HuH-7 (cell line): Measurements from ENCODE around the gene CLDN4.
"Not testable (repeated sequence)": the region's sequence is repeated elsewhere in the genome, so short reads cannot be mapped to it uniquely, and the experiment has no call there.

Experiments used
- DNase-seq: peaks from one replicate; pipeline ENCODE4 v3.0.0; 2011; ENCODE audit warnings: low spot score

CLDN4 gene

DNA sequence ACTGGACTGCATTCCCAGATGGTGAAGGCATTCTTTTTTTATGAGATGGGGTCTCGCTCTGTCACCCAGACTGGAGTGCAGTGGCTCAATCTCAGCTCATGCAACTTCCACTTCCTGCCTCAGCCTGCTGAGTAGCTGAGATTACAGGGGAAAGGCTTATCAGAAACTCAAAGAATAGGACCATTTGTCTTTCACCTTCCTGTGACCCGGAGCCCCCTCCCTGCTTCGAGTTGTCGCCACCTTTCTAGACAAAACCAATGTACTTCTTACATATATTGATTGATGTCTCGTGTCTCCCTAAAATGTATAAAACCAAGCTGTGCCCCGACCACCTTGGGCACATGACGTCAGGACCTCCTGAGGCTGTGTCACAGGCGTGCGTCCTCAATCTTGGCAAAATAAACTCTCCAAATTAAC lies 13.3 kb downstream of the CLDN4 start:
- no peak for DNase-seq

DNA sequence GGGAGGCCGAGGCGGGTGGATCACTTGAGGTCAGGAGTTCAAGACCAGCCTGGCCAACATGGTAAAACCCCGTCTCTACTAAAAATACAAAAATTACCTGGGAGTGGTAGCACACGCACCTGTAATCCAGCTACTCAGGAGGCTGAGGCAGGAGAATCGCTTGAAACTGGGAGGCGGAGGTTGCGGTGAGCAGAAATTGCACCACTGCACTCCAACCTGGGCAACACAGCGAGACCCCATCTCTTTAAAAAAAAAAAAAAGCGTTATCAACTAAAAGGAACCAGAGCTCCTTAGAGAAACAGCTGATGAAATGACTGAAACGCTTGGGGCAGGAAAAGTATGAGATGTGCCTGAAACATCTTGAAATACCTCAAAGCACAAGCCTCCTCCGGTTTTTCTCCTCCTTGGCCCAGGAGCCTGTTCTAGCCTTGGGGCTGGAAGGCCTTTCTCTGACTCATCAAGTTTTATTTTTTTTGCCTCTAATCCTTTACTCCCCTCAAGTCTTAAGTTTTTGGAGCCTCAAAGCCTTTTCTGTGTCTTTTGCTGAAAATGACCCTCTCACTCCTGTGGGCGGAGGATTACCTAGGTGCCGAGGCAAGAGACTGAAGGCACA lies 14.2 kb downstream of the CLDN4 start:
- no peak for DNase-seq

DNA sequence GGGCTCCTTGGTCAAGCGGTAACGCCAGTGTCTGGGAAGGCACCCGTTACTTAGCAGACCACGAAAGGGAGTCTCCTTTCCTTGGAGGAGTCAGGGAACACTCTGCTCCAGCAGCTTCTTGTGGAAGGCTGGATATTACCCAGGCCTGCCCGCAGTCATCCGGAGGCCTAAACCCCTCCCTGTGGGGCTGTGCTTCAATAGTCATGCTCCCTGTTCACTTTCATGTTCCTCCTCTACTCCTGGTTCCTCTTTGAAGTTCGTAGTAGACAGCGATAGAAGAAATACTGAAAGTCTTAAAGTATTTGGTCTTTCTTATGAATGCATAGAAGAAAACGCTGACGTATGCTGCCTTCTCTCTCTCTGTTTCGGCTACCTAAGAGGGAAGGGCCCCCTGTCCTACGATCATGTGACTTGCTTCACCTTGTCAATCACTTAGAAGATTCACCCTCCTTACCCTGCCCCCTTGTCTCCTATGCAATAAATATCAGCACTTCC lies 15.0 kb downstream of the CLDN4 start:
- not testable (repeated sequence) for DNase-seq

DNA sequence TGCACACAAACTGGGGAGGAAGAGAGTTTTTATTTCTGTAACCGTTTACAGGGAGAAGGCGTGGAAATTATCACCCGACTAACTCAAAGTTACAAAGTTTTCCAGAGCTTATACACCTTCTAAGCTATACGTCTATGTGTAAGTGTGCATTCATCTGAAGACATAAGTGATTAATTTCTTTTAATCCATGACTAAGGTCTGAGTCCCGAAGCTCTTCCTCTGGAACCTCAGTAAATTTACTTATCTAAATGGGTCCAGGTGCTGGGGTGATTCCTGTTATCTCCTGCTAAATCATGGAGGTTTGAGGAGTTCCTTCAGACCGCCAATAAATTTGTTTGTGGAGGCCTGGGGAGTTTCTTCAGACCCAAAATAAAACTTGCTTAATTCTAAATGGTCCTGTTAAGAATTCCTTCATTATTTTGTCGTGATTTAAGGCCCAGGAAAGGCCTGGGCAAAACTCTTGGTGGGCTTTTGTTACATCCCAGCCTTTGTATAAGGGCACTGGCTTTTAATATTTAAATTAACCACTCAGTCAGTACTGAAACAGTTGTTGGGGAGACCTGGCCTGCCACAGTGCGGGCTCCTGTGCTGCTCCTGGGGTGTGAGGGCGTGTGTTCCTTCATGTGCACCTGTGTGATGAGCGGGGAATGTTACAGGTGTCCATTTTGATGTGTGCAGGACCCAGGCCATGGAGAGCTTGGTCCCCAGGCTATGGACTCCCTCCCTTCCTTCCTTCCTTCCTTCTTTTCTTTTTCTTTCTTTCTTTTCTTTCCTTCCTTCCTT lies 17.3 kb downstream of the CLDN4 start:
- no peak for DNase-seq

DNA sequence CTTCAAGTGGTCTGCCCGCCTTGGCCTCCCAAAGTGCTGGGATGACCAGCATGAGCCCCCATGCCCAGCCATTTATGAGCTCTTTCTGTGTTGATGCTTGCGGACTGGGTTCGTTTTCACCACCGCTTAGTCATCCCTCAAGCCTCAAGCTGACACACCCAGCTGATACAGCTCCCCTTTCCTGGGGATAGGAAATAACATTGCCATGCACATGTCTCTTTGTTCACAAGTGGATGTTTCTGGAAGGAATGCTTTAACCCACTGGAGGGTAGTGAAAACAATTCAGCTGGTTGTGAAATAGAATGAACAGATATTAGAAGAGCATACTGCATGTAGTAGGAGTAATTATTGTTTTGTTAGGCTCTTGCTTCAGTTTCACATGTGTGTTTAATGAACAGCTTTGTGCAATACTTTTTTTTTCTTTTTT lies 20.0 kb downstream of the CLDN4 start:
- DNase-seq, result no peak

DNA sequence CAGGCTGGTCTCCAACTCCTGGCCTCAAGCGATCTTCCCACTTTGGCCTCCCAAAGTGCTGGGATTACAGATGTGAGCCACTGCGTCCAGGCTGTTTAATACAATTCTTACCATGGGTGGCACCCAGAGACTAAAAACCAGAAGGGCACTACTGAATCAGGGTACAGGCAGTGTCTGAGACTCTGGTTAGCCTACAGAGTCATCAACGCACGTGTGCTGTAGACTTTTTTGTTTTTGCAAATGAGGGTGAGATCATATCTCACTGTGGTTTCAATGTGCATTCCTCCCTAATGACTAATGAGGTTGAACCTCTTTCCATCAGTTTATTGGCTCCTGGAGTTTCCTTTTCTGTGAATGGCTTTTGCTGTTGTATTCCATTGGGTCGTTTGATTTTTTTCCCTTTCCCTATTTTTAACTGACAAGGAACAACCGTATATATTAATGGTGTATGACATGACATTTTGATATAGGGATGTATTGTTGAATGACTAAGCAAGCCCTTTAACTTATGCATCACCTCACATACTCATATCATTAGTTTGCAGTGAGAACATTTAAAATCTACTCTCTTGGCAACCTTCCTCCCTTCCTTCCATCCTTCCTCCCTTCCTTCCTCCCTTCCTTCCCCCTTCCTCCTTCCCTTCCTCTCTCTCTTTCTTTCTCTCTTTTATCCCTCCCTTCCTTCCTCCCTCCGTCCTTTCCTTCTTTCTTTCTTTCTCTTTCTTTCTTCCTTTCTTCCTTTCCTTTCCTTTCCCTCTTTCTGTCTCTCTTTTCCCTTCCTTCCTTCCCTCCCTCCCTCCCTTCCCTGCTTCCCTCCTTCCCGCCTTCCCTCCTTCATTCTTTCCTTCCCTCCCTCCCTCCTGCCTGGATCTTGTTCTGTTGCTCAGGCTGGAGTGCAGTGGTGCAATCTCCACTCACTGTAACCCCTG lies 20.9 kb downstream of the CLDN4 start:
- DNase-seq, result no peak

DNA sequence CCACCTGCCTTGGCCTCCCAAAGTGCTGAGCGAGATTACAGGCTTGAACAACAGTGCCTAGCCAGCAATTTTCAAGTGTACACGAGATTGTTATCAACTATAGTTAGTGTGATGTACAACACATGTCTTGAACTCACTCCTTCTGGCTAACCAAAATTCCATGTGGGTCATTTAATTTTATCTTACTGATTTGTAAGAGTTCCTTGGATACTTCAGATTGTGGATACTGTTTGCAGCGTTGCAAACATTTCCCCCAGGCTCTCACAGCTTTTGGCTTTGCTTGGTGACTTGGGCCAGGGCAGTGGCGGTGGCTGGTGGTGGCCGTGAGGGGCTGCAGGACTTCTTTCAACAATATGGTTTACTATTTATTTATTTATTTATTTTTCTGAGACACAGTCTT lies 21.7 kb downstream of the CLDN4 start:
- DNase-seq, result no peak

DNA sequence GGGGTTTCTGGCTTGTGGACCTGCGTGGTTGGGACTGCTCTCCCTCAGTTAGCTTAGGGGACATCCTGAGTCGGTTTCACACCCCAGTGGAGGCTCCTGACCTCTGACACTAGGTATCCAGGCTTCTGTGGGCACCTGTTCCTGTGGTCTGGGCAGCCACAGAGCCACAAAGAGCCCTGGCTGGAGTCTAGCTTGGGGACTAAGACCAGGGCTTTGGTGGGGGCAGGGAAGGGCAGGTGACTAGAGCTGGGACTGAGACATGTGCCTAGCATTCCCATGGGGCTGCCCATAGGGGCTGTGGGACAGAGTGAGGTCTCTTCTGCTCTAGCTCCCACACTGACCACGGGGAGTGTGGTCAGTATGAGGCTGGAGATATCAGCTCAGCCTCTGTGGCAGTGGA lies 26.1 kb downstream of the CLDN4 start:
- DNase-seq, result no peak

DNA sequence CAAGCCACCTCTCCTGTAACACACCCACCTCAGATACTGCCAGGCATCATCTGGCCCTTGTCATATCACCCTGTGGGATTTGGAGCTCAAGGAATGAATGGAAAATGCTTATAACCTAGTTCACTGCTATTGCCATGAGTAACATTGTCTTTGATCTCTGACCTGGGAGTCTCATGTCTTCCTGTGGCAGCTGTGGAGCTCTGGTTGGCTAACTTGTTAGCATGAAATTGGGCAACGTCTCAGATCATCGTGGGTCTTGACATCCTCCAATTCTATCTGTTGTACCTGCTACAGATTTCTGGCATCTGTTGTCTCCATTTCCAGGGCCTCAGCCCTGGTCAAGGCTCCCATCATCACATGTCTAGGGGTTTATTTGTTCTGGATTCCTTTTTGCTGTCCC lies 28.0 kb downstream of the CLDN4 start:
- no peak for DNase-seq

DNA sequence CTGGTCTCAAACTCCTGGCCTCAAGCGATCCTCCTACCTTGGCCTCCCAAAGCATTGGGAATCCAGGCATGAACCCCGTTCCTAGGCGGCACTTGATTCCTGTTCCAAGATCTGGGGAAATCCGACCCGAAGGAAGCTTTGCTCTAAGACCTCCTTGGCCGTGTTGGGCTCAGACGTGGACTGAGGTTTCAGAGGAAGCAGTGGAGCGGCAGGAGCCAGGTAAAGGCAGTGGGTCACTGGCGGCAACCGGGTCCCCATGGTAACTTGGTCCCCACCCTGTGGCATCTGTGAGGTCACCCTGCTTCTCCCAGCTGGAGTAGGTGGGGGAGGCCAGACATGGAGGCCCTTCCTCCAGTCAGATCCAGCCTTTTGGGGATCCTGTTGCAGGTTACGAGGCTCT lies 30.1 kb downstream of the CLDN4 start, which contains the start of gene TMEM270:
TSS of gene TMEM270 (plus strand) at position 301 of the 400 bp plus-strand sequence. CDS start at position 337, 36 bp downstream.
- no peak for DNase-seq

DNA sequence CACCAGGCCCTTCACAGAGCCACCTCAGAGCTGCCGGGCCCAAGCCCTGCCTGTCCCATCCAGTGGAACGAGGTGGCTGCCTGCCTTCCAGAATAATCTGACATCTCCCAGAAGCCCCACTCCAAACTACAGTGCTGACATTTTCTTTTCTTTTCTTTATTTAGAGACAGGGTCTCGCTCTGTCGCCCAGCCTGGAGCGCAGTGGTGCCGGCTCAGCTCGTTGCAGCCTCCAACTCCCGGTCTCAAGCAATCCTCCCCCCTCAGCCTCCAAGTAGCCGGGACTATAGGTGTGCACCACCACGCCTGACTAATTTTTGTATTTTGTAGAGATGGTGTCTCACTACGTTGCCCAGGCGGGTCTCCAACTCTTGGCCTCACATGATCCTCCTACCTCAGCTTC lies 30.5 kb downstream of the CLDN4 start:
- DNase-seq, result no peak

DNA sequence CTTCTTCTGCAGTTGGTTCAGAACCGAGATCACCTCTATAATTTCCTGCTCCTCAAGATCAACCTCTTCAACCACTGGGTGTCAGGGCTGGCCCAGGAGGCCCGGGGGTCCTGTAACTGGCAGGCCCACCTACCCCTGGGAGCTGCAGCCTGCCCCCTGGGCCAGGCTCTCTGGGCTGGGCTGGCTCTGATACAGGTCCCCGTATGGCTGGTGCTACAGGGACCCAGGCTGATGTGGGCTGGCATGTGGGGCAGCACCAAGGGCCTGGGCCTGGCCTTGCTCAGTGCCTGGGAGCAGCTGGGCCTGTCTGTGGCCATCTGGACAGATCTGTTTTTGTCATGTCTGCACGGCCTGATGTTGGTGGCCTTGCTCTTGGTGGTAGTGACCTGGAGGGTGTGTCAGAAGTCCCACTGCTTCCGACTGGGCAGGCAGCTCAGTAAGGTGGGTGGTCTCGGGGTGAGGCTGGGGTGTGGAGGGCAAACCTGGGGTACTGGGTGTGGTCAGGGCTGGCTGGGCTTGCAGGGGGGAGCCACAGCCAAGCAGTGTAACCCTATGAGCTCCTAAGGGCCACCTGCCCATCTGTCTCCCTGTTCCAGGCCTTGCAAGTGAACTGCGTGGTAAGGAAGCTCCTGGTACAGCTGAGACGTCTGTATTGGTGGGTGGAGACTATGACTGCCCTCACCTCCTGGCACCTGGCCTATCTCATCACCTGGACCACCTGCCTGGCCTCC lies 34.4 kb downstream of the CLDN4 start:
- DNase-seq, result no peak

DNA sequence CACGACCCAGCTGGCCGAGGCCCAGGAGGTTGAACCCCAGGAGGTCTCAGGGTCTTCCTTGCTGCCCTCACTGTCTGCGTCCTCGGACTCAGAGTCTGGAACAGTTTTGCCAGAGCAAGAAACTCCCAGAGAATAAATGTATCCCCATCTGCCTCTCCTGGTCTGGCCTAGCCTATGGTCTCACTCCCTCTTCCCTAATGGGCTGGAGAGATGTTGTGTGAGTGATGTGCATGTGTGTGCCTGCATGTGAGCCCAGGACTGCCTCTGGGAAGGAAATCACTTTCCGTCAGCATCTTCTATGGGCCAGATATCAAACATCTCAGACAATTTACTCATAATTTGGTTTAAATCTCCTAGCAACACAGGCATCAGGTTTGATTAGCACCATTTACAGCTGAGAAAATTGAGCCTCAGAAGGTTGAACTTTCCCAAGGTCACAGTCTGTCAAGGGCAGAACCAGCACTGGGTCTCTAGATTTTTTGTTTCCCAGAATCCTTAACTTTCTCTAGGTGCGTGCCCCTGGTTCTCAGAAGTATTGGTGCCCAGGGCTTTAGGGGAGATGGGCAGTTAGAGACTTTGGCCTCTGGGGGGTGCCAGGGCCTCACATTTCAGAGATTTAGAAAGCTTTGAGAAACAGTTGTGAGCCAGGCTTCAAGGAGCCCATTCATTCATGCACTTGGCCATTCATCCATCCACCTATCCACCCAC lies 35.1 kb downstream of the CLDN4 start:
- DNase-seq, result peak; percentile 45

DNA sequence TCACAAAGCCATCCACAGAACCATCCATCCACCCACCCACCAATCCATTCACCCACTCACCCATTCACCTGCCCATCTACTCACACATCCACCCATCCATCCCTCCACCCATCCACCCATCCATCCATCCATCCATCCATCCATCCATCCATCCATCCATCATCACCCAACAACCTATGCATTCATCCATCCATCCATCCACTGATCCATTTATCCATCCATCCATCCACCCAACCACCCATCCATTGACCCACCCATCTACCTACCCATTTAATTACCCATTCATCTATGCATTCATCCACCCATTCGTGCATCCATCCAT lies 35.6 kb downstream of the CLDN4 start:
- DNase-seq, result no peak

DNA sequence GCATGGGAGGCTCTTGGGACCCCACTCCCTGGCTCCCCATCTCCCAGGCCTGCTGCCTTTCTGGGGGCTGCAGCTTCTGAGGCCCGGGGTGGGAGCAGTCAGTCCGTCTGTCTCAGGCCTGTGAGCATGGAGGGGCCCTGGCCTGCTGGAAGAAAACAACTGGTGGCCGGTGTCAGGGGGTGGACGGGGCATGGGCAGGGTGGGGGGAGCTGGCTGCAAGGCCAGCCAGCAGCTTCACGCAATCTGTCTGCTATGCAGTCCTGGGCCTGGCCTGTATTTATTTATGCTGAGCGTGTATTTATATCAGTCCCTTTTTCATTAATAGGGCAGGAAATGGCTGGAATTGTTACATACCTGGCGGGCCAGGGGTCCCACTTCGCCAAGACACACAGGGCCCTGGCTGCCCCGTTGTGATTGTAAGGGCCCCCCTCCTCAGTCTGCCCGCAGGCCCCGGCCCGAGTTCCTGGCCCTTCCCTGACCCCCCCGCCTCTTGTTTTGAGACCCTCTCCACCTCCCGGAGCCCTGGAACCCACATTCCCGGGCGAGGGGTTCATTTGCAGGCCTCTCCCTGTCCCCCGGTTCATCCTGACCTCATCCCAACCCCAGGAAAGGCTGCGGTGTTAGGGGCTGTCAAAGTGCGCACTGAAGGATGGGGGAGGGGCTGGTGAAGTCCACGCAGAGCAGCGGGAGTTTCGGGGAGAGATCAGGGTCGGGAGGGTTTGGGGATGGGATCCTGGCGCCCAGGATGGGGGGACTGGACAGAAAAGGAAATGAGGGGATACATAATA lies 38.4 kb downstream of the CLDN4 start:
- DNase-seq, result no peak

DNA sequence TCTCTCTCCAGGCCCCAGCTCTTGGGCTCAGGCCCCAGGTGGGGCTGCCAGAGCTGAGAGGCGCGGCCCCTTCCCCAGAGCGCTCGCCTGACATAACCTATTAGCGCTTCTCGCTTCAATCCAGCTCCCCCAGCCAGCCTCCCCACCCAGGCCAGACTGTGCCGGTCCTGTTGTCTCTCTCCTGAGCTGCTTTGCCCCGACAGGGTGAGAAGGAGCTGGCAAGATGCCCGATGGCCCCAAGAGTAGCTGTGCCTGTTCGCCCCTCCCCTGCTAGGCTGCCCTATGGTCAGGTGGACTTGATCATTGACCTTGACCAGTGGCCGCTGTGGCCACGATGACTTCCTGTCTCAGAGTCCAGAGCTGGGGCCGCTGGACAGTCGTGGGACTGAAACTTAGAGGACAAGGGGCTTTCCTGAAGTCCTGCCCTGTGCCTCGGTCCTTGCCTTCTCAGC lies 39.3 kb downstream of the CLDN4 start:
- DNase-seq, result no peak

DNA sequence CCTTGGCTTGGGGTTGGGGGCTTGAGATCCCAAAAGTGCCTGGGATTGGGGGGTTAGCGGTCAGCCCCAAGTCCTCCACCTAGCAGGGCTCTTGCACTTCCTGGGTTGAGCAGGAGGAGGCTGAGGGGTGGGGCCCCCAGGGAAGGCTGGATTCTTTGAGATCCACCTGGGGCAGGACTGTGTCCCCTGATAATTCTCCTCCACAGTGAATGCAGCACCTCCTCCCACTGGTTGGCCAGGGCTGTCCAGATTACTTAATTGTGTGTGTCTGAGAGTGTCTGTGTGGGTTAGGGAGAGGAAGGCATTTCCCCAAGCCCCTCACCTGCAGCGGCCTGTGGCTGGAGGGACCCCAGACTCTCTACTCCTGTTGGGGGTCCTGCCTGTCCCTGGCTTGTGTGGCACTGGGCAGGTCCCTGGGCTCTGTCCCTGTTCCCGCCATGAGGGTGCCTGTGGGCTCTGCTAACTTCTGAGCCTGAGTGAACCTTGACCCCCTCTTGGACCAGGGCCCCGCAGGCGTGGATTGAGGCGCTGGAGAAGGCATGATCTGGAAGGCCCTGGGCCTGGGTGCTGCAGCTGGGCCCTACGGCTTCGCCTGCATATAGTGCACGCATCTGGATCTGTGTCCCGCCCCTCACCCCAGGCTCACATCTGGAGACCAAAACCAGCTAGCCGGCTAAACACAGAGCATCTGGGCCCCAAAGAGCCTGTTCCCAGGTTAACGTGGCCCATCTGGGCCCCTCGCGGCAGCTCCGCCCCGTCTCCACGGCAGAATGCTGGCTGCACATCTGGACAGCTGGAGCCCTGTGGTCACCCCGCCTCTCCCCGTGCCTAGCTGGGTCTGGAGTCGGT lies 40.6 kb downstream of the CLDN4 start:
- no peak for DNase-seq

DNA sequence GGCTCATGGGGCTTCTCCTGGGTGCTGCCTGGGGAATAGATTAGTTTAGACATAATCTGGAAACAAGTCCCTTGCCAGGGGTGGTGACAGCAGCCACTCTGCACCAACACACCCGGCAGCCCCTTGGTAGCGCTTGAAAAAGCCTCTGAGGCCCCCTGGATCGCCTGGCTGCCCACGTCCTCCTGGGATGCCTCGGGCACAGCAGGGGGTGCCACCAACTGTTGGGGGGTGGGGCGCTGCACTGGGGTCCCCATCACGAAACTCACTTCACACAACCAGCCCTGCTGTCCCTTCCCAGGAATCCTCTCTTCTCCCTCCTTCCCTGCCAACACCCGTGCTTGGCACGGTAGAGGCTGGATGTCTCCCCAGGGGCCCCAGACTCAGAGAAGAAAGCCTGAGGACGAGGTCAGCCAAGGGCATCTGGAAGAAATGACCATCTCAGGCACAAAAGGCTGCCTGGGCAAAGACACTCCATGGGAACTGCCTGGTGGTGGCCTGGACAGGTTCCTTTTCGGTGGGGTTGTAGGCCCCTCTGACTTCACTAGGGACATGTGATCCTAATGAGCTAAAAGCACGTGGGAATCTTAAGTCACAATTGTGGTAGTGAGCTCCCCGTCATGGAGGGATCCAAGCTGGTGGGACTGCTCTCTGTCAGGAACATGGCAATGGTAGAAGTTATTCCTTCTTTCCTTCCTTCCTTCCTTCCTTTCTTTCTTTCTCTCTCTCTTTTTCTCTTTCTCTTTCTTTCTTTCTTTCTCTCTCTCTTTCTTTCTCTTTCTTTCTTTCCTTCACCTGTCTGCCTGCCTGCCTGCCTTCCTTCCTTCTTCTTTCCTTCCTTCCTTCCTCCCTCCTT lies 41.5 kb downstream of the CLDN4 start:
- no peak for DNase-seq
